HG02943 (cell line): ENCODE measurements around the gene SLC28A1.

Experiments used
- ATAC-seq: cut with Tn5 transposase; IDR thresholded peaks from one replicate; pipeline ENCODE4 v1.9.1; 2021; ENCODE audit warnings: mild to moderate bottlenecking, low read depth, moderate library complexity; ENCODE audit not compliant: unreplicated experiment

The SLC28A1 gene

GRCh38 chr15:84988909-84989644, 104.6 kb downstream of the SLC28A1 start:
- ATAC-seq, result no peak

GRCh38 chr15:84990507-84990906, 106.0 kb downstream of the SLC28A1 start:
- ATAC-seq, result no peak

- no peak for ATAC-seq
Measured at GRCh38 chr15:84991014-84991712, 106.7 kb downstream of the SLC28A1 start.

- ATAC-seq, result no peak
Measured at GRCh38 chr15:84992157-84992944, 107.9 kb downstream of the SLC28A1 start.
